ENCODE data around the gene SUPT5H.
"Not testable (repeated sequence)": the region's sequence is repeated elsewhere in the genome, so short reads cannot be mapped to it uniquely, and the experiment has no call there.

The SUPT5H gene

GRCh38 chr19:39426170-39426569 lies 19.2 kb upstream of the SUPT5H start:
- DNase-seq = no peak

- no peak for DNase-seq
These were observed 17.7 kb upstream of the SUPT5H start for GRCh38 chr19:39427707-39428106.

DNA sequence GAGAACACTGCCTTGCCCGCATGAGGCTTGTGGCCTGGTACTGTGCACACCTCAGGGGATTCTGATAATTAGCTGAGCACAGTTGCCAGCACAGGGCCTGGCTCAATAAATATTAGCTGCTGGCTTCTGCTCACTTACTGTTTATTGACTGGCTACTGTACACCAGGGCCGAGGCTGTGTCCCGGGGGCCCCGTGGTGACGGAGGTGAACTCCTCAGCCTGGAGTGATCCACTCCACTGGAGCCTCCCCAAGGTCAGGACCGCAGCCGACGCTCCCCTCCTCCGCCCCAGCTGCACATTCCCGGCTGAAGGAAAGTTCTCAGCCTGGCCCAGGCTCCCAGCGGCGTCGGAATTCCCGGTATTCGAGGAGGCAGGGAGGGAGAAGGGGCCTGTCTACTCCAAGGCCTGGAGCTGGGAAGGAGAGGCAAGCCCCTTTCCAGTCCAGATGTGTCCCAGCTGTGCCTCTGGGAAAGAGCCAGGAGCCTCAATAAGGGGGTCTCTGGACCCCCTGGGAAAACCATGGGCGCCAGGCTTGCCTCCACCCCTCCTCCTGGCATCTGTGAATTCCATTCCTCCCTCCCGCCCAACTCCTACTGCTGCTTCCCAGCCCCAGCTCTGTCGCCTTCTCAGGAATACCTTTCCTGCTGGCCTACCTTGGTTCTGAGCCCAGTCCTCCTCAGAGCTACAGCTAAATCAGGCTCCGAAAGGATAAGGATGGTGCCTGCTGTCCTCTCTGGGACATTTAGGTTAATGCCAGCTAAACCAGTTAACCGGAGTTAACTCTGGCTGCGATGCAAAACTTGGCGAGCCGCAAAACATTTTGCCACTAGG lies 16.9 kb upstream of the SUPT5H start:
- no peak for DNase-seq

- DNase-seq = peak; percentile 56 to 58
These were observed 14.4 kb upstream of the SUPT5H start for GRCh38 chr19:39430675-39431593.

DNA sequence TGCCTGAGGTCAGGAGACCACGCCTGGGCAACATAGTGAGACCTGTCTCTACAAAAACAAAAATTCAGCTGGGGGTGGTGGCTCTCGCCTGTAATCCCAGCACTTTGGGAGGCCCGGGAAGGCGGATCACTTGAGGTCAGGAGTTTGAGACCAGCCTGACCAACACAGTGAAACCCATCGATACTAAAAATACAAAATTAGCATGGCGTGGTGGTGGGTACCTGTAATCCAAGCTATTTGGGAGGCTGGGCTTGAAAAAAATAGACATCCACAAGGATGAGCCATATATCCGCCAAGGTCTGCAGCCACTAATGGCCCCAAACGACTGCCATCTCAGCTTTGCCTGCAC lies 12.7 kb upstream of the SUPT5H start:
- DNase-seq = no peak

DNA sequence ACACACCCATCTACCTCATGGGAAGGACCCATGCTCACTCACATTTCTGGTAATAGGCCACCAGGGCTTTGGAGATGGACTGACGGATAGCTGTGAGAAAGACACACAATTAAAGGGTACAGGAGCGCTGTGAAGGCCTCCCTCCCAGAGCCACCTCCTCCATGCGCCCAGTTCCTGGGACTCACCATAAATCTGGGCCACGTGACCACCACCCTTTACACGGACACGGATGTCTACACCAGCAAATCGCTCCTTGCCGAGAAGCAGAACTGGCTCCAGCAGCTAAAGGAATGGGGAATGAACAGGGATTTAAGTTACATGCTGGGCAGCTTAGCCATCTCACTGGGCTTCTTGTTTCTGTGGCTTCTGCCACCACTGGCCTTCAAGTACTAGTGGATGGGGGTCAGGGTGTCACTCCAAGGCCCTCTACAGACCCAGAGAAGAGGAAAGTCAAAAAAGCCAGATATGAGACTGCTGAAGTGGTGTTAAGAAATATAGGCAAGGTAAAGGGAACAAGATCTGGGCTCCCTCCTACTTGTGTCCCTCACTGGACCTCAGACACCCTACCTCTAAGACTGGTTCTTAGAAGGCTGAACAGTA lies 11.8 kb upstream of the SUPT5H start:
- DNase-seq = no peak

DNA sequence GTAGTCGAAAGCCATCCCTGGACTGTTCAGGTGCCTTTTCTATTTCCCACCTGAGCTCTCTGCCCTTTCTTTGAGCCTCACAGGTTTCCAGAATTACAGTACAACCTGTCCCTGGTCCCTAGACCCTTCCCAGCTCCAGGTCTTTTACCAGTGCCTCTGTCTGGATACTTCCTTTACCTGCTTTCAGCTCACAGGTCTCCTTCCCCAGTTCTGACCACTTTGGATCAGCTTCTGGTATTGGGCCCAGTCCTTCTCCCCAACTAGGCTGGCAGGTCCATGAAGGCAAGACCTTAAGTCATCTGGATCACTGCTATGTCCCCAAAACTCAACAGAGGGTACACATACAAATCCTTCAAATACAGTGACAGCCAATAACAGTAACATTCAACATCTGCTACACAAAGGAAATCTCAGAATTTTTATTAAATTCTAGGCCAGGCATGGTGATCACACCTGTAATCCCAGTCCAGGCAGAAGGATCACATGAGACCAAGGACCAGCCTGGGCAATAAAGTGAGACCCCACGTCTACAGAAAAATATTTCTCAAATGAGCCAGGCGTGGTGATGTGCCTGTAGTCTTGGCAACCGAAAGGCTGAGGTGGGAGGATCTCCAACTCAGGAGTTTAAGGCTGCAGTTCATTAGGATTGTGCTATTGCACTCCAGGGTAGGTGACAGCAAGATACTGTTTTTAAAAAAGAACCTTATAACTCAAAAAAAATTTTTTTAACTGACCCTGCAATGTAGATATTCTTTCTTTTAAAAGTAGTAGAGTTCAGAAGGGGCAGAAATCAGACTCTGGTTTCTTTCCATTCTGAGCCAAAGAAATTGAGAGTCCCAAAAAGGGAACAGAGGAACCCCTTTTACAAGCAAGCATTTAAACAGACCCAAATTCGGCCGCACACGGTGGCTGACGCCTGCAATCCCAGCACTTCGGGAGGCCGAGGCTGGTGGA lies 11.0 kb upstream of the SUPT5H start:
- DNase-seq = no peak

GRCh38 chr19:39435499-39436349 lies 9.7 kb upstream of the SUPT5H start, which contains the start of gene RPS16:
Gene RPS16 (minus strand): TSS chr19:39435949. CDS start chr19:39435895, 54 bp downstream.
- peak; percentile 96 to 98 for DNase-seq

GRCh38 chr19:39436350-39436716 lies 9.0 kb upstream of the SUPT5H start:
- DNase-seq = no peak

GRCh38 chr19:39438270-39438934 lies 7.0 kb upstream of the SUPT5H start:
- no peak for DNase-seq

DNA sequence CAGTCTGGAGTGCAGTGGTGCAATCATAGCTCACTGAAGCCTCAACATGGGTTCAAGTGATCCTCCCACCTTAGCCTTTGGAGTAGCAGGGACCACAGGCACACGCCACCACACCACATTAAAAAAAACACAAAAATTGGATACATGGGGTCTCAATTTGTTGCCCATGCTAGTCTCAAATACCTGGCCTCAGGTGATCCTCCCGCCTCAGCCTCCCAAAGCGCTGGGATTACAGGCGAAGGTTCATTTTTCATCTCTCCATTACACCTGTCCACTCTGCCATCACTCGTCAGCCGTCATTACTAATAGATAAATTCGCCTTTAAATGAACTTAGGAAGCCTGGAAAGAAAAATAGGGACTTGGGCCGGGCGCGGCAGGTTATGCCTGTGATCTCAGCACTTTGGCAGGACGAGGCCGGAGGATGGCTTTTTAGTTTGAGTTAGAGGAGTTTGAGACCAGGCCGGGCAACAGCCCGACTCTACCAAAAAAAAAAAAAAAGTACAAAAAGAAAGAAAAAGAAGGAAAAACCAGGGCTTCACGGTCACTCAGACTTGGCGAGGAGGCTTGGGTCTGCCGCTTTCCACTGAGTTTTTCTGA lies 685 bp upstream of the SUPT5H start:
- no peak for DNase-seq

DNA sequence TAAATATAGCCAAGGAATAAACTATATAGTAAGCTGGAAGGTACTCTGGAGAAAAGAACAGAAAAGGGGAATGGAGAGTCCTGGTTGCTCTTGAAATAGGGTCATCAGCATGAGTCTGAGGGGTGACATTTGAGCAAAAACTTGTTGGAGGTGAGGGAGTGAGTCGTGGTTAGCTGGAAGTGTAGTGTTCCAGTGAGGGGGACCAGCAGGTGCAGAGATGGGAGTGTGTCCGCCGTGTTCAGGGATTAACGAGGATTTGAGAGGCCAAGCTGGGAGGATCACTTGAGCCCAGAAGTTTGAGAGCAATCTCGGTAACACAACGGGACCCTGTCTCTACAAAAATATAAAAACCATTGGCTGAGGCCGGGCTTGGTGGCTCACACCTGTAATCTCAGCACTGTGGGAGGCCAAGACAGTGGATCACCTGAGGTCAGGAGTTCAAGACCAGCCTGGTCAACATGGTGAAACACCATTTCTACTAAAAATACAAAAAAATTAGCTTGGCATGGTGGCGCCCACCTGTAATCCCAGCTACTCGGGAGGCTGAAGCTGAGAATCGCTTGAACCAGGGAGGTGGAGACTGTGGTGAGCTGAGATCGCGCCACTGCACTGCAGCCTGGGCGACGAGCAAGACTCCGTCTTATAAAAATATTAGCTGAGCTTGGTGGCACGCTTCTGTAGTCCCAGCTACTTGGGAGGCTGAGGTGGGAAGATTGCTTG lies 1.1 kb downstream of the SUPT5H start:
- no peak for DNase-seq

DNA sequence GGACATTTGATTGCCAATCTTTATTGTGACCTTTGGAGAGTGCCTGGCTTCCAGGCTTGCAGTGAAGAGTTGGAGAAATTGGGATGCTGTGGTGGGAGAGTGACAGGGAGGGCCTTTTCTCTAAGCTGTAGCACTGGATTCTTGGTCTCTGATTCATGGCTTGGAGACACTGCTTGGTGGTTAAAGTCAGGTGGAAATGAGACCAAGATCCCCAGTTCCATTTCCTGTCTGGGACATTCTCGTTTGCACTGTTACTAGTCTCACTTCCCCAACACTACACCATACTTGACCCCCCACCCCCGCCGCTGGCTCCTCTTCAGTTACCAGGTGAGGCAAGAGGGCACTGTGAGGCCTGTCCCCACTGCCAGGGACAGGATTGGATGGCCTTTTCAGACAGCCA lies 2.9 kb downstream of the SUPT5H start:
- no peak for DNase-seq

DNA sequence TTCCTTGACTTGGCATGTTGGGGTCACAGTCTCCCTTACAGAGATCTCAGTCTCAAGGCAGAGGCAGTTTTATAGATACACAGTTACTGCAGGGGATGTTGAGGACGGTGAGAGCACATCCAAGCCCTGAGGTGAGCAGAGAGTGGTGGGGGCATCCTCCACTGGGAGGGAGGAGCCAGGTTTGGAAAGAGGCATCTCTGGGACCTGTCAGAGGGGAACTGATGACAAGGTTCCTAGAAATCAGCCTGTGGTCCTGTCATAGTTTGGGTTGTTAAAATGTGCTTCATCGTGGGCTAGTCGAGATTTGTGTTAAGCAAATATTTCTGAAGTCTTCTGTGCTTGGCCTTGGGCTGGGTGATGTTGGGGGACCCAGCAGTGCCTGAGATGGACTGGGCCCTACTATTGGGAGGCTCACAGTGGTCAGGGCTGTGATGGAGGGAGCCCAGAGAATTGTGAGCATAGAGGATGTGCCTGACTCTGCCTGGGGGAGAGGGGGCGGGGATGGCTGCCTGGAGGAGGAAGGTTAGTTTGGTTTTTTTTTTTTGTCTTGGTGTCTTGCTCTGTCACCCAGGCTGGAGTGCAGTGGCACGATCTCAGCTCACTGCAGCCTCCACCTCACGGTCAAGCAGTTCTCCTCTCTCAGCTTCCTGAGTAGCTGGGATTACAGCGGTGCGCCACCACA lies 3.9 kb downstream of the SUPT5H start:
- no peak for DNase-seq

DNA sequence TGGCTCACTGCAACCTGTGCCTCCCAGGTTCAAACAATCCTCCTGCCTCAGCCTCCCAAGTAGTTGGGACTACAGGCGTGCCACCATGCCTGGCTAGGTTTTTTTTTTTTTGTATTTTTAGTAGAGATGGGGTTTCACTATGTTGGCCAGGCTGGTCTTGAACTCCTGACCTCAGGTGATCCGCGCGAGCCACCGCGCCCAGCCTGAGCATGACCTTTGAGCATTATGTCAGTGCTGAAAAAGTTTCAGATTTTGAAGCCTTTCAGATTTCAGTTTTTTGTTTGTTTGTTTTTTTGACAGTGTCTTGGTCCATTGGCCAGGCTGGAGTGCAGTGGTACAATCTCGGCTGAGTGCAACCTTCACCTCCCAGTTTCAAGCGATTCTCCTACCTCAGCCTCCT lies 5.9 kb downstream of the SUPT5H start:
- not testable (repeated sequence) for DNase-seq

DNA sequence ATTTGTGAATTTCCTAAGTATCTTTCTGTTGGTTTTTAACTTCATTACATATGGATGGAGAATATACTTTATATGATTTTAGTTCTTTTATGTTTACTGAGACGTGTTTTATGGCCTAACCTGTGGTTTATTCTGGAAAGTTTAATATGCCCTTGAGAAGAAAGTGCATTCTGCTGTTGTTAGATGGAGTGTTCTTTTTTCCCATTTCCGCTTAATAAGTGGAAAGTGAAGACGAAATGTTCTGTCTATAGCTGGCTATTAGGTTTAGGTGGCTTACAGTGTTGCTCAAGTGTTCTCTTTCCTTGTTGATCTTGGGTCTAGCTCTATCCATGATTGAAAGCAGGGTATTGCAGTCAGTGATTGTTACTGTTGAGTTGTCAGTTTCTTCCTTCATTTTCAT lies 18.0 kb downstream of the SUPT5H start:
- DNase-seq = no peak

- DNase-seq = no peak
These were observed 20.8 kb downstream of the SUPT5H start for GRCh38 chr19:39465956-39466747.

- DNase-seq = no peak
These were observed 22.6 kb downstream of the SUPT5H start for GRCh38 chr19:39467941-39468340.

All from Kasumi-1 (cell line).